A673 (cell line): Measurements from ENCODE around the gene CUX1. TPM values are rescaled to one million over a fixed set of nuclear protein-coding genes. Genes with fewer than 3 reads are reported as not detected.
"Not testable (repeated sequence)": the region's sequence is repeated elsewhere in the genome, so short reads cannot be mapped to it uniquely, and the experiment has no call there.

Experiments used
- BruUV-seq: library from RNA; stranded (reverse); fragments of 400-500 nt; replicated peaks from 2 replicates; lab custom pipeline; 2021; lab: Mats Ljungman, UMichigan
- CTCF ChIA-PET: fragments of 300-600 bp; sonication (Branson Sonifier 250); formaldehyde crosslinking; loops from one replicate; lab custom pipeline; 2022; ENCODE audit warnings: antibody characterized with exemption; lab: Charles Lee
- POLR2A ChIA-PET: fragments of 300-600 bp; sonication (Branson Sonifier 250); formaldehyde crosslinking; loops from one replicate; lab custom pipeline; 2022; ENCODE audit warnings: antibody characterized with exemption; ENCODE audit not compliant: low non-redundant PET; lab: Charles Lee
- DNase-seq: peaks from one replicate; pipeline ENCODE4 v3.0.0-alpha.2; 2015; ENCODE audit warnings: low spot score
- H3K27ac ChIP-seq: fragments of 200-600 bp; sonication (generic); 2 replicates; pipeline ENCODE4 v1.5.1; 2016; ENCODE audit warnings: mixed run types, low read depth, mild to moderate bottlenecking, mixed read lengths, antibody characterized with exemption, low read length; ENCODE audit not compliant: poor library complexity, severe bottlenecking
- H3K27me3 ChIP-seq: fragments of 200-600 bp; sonication (generic); replicated peaks from 2 replicates; pipeline ENCODE4 v1.6.1; 2017; ENCODE audit warnings: mixed run types, low read depth, mild to moderate bottlenecking, mixed read lengths, antibody characterized with exemption, low read length; ENCODE audit not compliant: insufficient read depth, poor library complexity
- H3K36me3 ChIP-seq: fragments of 200-600 bp; sonication (generic); 2 replicates; pipeline ENCODE4 v1.6.1; 2016; ENCODE audit warnings: mixed run types, mild to moderate bottlenecking, mixed read lengths, antibody characterized with exemption, low read length; ENCODE audit not compliant: insufficient read depth, poor library complexity, severe bottlenecking
- H3K4me1 ChIP-seq: fragments of 200-600 bp; sonication (generic); 2 replicates; pipeline ENCODE4 v1.6.1; 2017; ENCODE audit warnings: mixed run types, mild to moderate bottlenecking, mixed read lengths, antibody characterized with exemption, low read length; ENCODE audit not compliant: insufficient read depth, poor library complexity, severe bottlenecking
- H3K4me3 ChIP-seq: fragments of 200-600 bp; sonication (generic); 2 replicates; pipeline ENCODE4 v1.5.1; 2016; ENCODE audit warnings: low read depth, mixed run types, mild to moderate bottlenecking, mixed read lengths, low read length; ENCODE audit not compliant: poor library complexity, severe bottlenecking
- H3K9me3 ChIP-seq: fragments of 200-600 bp; sonication (generic); 2 replicates; pipeline ENCODE4 v1.6.1; 2016; ENCODE audit warnings: mixed run types, low read depth, mild to moderate bottlenecking, mixed read lengths, antibody characterized with exemption, low read length; ENCODE audit not compliant: poor library complexity, severe bottlenecking
- CTCF ChIP-seq: fragments of 300-800, 200-600 bp; sonication (generic); conservative IDR thresholded peaks from 2 replicates; pipeline ENCODE4 v1.5.1; 2017; ENCODE audit warnings: low read depth, mild to moderate bottlenecking, antibody characterized with exemption, low read length, moderate library complexity, mixed read lengths
- EZH2 ChIP-seq: fragments of 200-600 bp; sonication (generic); IDR thresholded peaks from 2 replicates; pipeline ENCODE4 v1.6.1; 2017; ENCODE audit warnings: borderline replicate concordance, low read depth, mild to moderate bottlenecking, mixed read lengths, antibody characterized with exemption, low read length; ENCODE audit not compliant: poor library complexity, severe bottlenecking
- intact Hi-C: fragments of 100-400 bp; cut with micrococcal nuclease; formaldehyde crosslinking; loops from one replicate; pipeline ENCODE4 v1.10.0; 2022; ENCODE audit not compliant: unreplicated experiment
- total RNA-seq: library from RNA; stranded (reverse); gene quantifications from 2 replicates; pipeline ENCODE4 v1.2.3, GENCODE V29; 2021

CUX1 gene
- total RNA-seq, 1 experiment from 2014 or later: 49.4 TPM

DNA sequence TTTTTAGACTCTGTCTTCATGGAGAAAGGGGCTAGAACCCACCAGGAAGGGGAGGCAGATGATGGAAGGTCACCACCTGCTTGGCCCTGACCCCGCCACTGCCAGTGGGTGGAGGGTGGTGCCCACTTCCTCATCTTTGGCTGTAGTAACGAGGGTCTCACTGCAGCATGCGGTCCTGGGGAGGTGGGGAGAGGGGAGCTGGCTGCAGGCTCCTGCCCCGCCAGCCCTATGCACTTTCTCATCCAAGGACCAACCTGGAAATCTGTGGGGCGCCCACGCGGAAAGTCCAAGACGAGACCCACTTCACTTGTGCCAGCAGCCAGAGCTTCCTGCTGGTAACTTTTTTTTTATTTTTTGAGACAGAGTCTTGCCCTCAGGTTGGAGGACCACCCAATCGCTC is 101.0 kb downstream of the CUX1 start:
- Histone ChIP-seq H3K4me3 (no peak overlapping the region), H3K27ac (no peak overlapping the region), H3K36me3 (peaks cover 4% of the 10 kb centered on the region), H3K27me3 (no peaks in the 10 kb centered on the region), H3K9me3 (no peaks in the 10 kb centered on the region), H3K4me1 (no peaks in the 10 kb centered on the region)
- ChIA-PET POLR2A (no interaction called here), CTCF (no interaction called here)
- DNase-seq: no peak
- TF ChIP-seq EZH2 (no peak), CTCF (no peak)
- BruUV-seq: no TSS peak
- intact Hi-C loops: no loop called here

DNA sequence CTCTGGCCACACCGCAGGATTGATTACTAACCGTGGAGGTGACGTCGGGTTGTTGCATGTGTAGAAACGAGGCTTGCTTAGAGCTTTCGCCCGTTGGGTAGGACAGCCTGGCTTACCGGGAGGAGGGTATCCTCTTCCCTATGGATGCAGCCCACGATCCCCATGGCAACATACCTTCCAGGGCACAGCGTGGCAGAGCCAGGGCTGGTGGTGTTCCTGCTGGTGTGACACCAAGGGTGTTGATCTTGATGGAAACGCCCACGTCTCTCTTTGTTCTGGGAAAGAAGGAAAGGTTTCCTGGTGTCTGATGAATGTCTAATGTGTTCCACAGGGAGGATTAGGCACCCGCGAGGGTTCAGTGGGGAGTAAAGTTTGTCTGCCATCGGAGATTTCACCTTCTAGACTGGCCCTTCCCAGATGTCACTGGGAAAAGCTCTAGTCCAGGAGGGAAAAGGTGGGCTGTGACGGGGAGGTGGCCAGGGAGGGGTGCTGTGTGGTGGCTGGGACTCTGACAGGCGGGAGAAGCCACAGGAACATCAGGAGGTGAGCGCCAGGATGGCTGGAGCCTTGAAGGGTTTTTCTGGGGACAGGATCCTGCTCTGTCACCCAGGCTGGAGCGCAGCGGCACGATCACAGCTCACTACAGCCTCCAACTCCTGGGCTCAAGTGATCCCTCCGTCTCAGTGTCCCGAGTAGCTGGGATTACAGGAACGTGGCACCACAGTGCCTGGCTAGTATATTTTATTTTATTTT is 102.1 kb downstream of the CUX1 start:
- Histone ChIP-seq H3K27ac (no peak overlapping the region), H3K27me3 (no peaks in the 10 kb centered on the region), H3K9me3 (no peaks in the 10 kb centered on the region), H3K36me3 (peaks cover 4% of the 10 kb centered on the region), H3K4me1 (no peaks in the 10 kb centered on the region), H3K4me3 (no peak overlapping the region)
- ChIA-PET POLR2A (no interaction called here), CTCF (no interaction called here)
- intact Hi-C loops: no loop called here
- BruUV-seq: no TSS peak
- no peak for TF ChIP-seq EZH2
- TF ChIP-seq CTCF: no peak
- DNase-seq: no peak

DNA sequence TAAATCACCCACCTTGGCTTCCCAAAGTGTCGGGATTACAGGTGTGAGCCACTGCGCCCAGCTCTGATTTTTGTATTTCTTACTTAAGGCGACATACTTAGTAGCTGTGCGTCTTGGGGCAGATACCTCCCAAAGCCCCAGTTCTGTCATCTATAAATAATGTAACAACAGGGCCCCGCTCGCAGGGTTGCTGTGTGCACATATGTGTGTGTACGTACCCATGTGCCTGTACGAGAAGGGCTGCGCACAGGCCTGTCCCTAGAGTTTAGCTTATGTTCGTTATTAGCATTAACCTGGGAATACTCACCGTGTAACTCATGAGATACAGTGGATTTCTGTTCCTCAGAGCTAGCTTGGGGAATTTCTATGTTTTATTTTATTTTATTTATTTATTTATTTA is 103.6 kb downstream of the CUX1 start:
- Histone ChIP-seq H3K4me1 (no peaks in the 10 kb centered on the region), H3K9me3 (no peaks in the 10 kb centered on the region), H3K27me3 (no peaks in the 10 kb centered on the region), H3K27ac (no peak overlapping the region), H3K4me3 (no peak overlapping the region), H3K36me3 (peaks cover 4% of the 10 kb centered on the region)
- POLR2A ChIA-PET: no interaction called here
- no peak for TF ChIP-seq CTCF
- TF ChIP-seq EZH2: no peak
- CTCF ChIA-PET: interaction anchor here (0.6 kb wide), 1 partner anchor 232 kb away, joined by 5 read pairs; no protein-coding TSS in a partner anchor
- no TSS peak for BruUV-seq
- intact Hi-C loops: no loop called here
- DNase-seq: no peak

GRCh38 chr7:101921546-101922489 is 104.4 kb downstream of the CUX1 start:
- CTCF ChIA-PET, POLR2A ChIA-PET, H3K27me3 ChIP-seq, DNase-seq, H3K9me3 ChIP-seq, H3K4me1 ChIP-seq, H3K36me3 ChIP-seq, H3K27ac ChIP-seq, H3K4me3 ChIP-seq, BruUV-seq, intact Hi-C loops: not testable (repeated sequence)
